GM12873 (cell line): ENCODE data around the gene PLCB1.

Experiments used
- CTCF ChIP-seq: IDR thresholded peaks from 2 replicates; pipeline ENCODE4 v1.5.1; 2012; ENCODE audit warnings: low read depth, mild to moderate bottlenecking, moderate library complexity, low read length, control low read depth; ENCODE audit not compliant: insufficient read depth; ENCODE audit errors: missing control alignments

The PLCB1 gene

GRCh38 chr20:8242066-8242465 is 110.0 kb downstream of the PLCB1 start:
- TF ChIP-seq CTCF = no peak

GRCh38 chr20:8242827-8243724 is 111.0 kb downstream of the PLCB1 start:
- no peak for TF ChIP-seq CTCF

GRCh38 chr20:8244637-8245036 is 112.6 kb downstream of the PLCB1 start:
- no peak for TF ChIP-seq CTCF

- no peak for TF ChIP-seq CTCF
These were observed 114.1 kb downstream of the PLCB1 start for GRCh38 chr20:8246153-8246552.

- TF ChIP-seq CTCF = no peak
These were observed 114.7 kb downstream of the PLCB1 start for GRCh38 chr20:8246716-8247115.

- TF ChIP-seq CTCF = no peak
These were observed 116.0 kb downstream of the PLCB1 start for GRCh38 chr20:8248051-8248450.

- TF ChIP-seq CTCF = no peak
These were observed 117.6 kb downstream of the PLCB1 start for GRCh38 chr20:8249634-8250033.
